ENCODE measurements around the gene SPDEF. TPM values are rescaled to one million over a fixed set of nuclear protein-coding genes. Genes with fewer than 3 reads are reported as not detected.

Gene SPDEF
- total RNA-seq, 2 donors from 2014 or later, result not detected

GRCh38 chr6:34576286-34576955 lies 20.3 kb upstream of the SPDEF start:
- H3K4me3 Mint-ChIP-seq, result no peak overlapping the region
- ATAC-seq (no peak), DNase-seq (ENCODE audit: low spot score) (no peak)
- no peaks in the 10 kb centered on the region for H3K27me3 Mint-ChIP-seq
- H3K4me1 Mint-ChIP-seq (ENCODE audit: low read depth in 2 of 2), result peaks cover 5 to 12% of the 10 kb centered on the region in 2 donors
- H3K36me3 Mint-ChIP-seq, result no peaks in the 10 kb centered on the region
- H3K27ac Mint-ChIP-seq, result no peak overlapping the region
- no peaks in the 10 kb centered on the region for H3K9me3 Mint-ChIP-seq

- ATAC-seq, result no peak
- Mint-ChIP-seq H3K36me3 (no peaks in the 10 kb centered on the region), H3K9me3 (no peaks in the 10 kb centered on the region), H3K27ac (peak overlapping the region in 1 of 2 donors; percentile 39), H3K4me1 (ENCODE audit: low read depth in 2 of 2) (peaks cover 5 to 12% of the 10 kb centered on the region in 2 donors), H3K27me3 (no peaks in the 10 kb centered on the region), H3K4me3 (no peak overlapping the region)
- DNase-seq (ENCODE audit: low spot score), result no peak
Observed at GRCh38 chr6:34575326-34575725, 19.2 kb upstream of the SPDEF start.

GRCh38 chr6:34574647-34575293 lies 18.6 kb upstream of the SPDEF start:
- Mint-ChIP-seq H3K27ac (peak overlapping the region in 1 of 2 donors; percentile 39), H3K36me3 (no peaks in the 10 kb centered on the region), H3K4me3 (no peak overlapping the region), H3K9me3 (no peaks in the 10 kb centered on the region), H3K27me3 (no peaks in the 10 kb centered on the region), H3K4me1 (ENCODE audit: low read depth in 2 of 2) (peaks cover 5 to 12% of the 10 kb centered on the region in 2 donors)
- no peak for DNase-seq (ENCODE audit: low spot score)
- ATAC-seq, result no peak

GRCh38 chr6:34573567-34574183 lies 17.5 kb upstream of the SPDEF start:
- Mint-ChIP-seq H3K4me1 (ENCODE audit: low read depth in 2 of 2) (peaks cover 5 to 9% of the 10 kb centered on the region in 2 donors), H3K4me3 (no peak overlapping the region)
- no peak for DNase-seq (ENCODE audit: low spot score)

GRCh38 chr6:34572585-34572984 lies 16.5 kb upstream of the SPDEF start:
- H3K36me3 Mint-ChIP-seq, result no peaks in the 10 kb centered on the region
- H3K9me3 Mint-ChIP-seq, result no peaks in the 10 kb centered on the region
- DNase-seq (ENCODE audit: low spot score), result no peak
- no peak overlapping the region for H3K4me3 Mint-ChIP-seq
- no peak for ATAC-seq
- no peaks in the 10 kb centered on the region for H3K27me3 Mint-ChIP-seq
- no peak overlapping the region for H3K27ac Mint-ChIP-seq
- peaks cover 5 to 9% of the 10 kb centered on the region in 2 donors for H3K4me1 Mint-ChIP-seq (ENCODE audit: low read depth in 2 of 2)

More at GRCh38 chr6:34573567-34574183, 17.5 kb upstream of the SPDEF start:
- H3K9me3 Mint-ChIP-seq, result no peaks in the 10 kb centered on the region
- no peak for ATAC-seq
- H3K27ac Mint-ChIP-seq, result peak overlapping the region in 1 of 2 donors; percentile 23
- no peaks in the 10 kb centered on the region for H3K27me3 Mint-ChIP-seq
- no peaks in the 10 kb centered on the region for H3K36me3 Mint-ChIP-seq

- no peaks in the 10 kb centered on the region for H3K27me3 Mint-ChIP-seq
- H3K27ac Mint-ChIP-seq, result no peak overlapping the region
- H3K9me3 Mint-ChIP-seq, result no peaks in the 10 kb centered on the region
- no peak overlapping the region for H3K4me3 Mint-ChIP-seq
- ATAC-seq, result no peak
- no peak for DNase-seq (ENCODE audit: low spot score)
- peaks cover 5 to 9% of the 10 kb centered on the region in 2 donors for H3K4me1 Mint-ChIP-seq (ENCODE audit: low read depth in 2 of 2)
- no peaks in the 10 kb centered on the region for H3K36me3 Mint-ChIP-seq
Observed at GRCh38 chr6:34572021-34572420, 15.9 kb upstream of the SPDEF start.

GRCh38 chr6:34571388-34571787 lies 15.3 kb upstream of the SPDEF start:
- Mint-ChIP-seq H3K9me3 (no peaks in the 10 kb centered on the region), H3K36me3 (no peaks in the 10 kb centered on the region), H3K4me3 (no peak overlapping the region), H3K4me1 (ENCODE audit: low read depth in 2 of 2) (peaks cover 3 to 7% of the 10 kb centered on the region in 2 donors), H3K27ac (no peak overlapping the region), H3K27me3 (no peaks in the 10 kb centered on the region)
- ATAC-seq, result no peak
- no peak for DNase-seq (ENCODE audit: low spot score)

- DNase-seq (ENCODE audit: low spot score), result no peak
- Mint-ChIP-seq H3K27me3 (no peaks in the 10 kb centered on the region), H3K27ac (no peak overlapping the region), H3K4me1 (ENCODE audit: low read depth in 2 of 2) (peaks cover 0 to 2% of the 10 kb centered on the region in 2 donors), H3K9me3 (no peaks in the 10 kb centered on the region), H3K36me3 (no peaks in the 10 kb centered on the region), H3K4me3 (no peak overlapping the region)
- no peak for ATAC-seq
Observed at GRCh38 chr6:34570066-34570833, 14.1 kb upstream of the SPDEF start.

- Mint-ChIP-seq H3K4me3 (no peak overlapping the region), H3K27me3 (no peaks in the 10 kb centered on the region), H3K36me3 (no peaks in the 10 kb centered on the region), H3K4me1 (ENCODE audit: low read depth in 2 of 2) (peaks cover 0 to 2% of the 10 kb centered on the region in 2 donors), H3K9me3 (no peaks in the 10 kb centered on the region), H3K27ac (no peak overlapping the region)
- DNase-seq (ENCODE audit: low spot score) (no peak), ATAC-seq (no peak)
Observed at GRCh38 chr6:34569361-34569973, 13.3 kb upstream of the SPDEF start.

GRCh38 chr6:34568341-34569201 lies 12.4 kb upstream of the SPDEF start:
- DNase-seq (ENCODE audit: low spot score), result no peak
- Mint-ChIP-seq H3K27ac (no peak overlapping the region), H3K9me3 (no peaks in the 10 kb centered on the region), H3K4me1 (ENCODE audit: low read depth in 2 of 2) (peaks cover 0 to 2% of the 10 kb centered on the region in 2 donors), H3K27me3 (no peaks in the 10 kb centered on the region), H3K4me3 (no peak overlapping the region), H3K36me3 (no peaks in the 10 kb centered on the region)
- no peak for ATAC-seq

- H3K36me3 Mint-ChIP-seq, result no peaks in the 10 kb centered on the region
- ATAC-seq (no peak), DNase-seq (ENCODE audit: low spot score) (no peak)
- H3K4me3 Mint-ChIP-seq, result no peak overlapping the region
- no peak overlapping the region for H3K27ac Mint-ChIP-seq
- H3K4me1 Mint-ChIP-seq (ENCODE audit: low read depth in 2 of 2), result no peaks in the 10 kb centered on the region
- H3K9me3 Mint-ChIP-seq, result no peaks in the 10 kb centered on the region
- H3K27me3 Mint-ChIP-seq, result no peaks in the 10 kb centered on the region
Observed at GRCh38 chr6:34566830-34567546, 10.9 kb upstream of the SPDEF start.

GRCh38 chr6:34565722-34566137 lies 9.6 kb upstream of the SPDEF start:
- H3K36me3 Mint-ChIP-seq, result no peaks in the 10 kb centered on the region
- H3K4me1 Mint-ChIP-seq (ENCODE audit: low read depth in 2 of 2), result no peaks in the 10 kb centered on the region
- no peak overlapping the region for H3K4me3 Mint-ChIP-seq
- H3K27me3 Mint-ChIP-seq, result no peaks in the 10 kb centered on the region
- ATAC-seq (no peak), DNase-seq (ENCODE audit: low spot score) (no peak)
- H3K27ac Mint-ChIP-seq, result no peak overlapping the region
- H3K9me3 Mint-ChIP-seq, result no peaks in the 10 kb centered on the region
